GM12878 (cell line): ENCODE measurements around the gene UFSP2.
A peak's percentile ranks its signal among the peaks of the same experiment; 100 is the strongest.

Source experiments
- BCL11A ChIP-seq: IDR thresholded peaks from 2 replicates; pipeline ENCODE4 v1.6.1; 2011; ENCODE audit warnings: low read depth, low read length
- CTCF ChIP-seq, 3 experiments: IDR thresholded peaks in 2 of 3; conservative IDR thresholded peaks in 1 of 3; 2 replicates each; pipeline ENCODE4 v1.5.1; 2011; ENCODE audit warnings: low read depth in 3 of 3, low read length in 3 of 3, mild to moderate bottlenecking in 3 of 3, control low read depth in 2 of 3, moderate library complexity in 2 of 3, inconsistent platforms in 1 of 3, mixed read lengths in 1 of 3; ENCODE audit not compliant: control insufficient read depth in 2 of 3, insufficient read depth in 1 of 3; ENCODE audit errors: extremely low read depth in 1 of 3
- MYC ChIP-seq: IDR thresholded peaks from 2 replicates; pipeline ENCODE4 v1.6.1; 2011; ENCODE audit warnings: mild to moderate bottlenecking, low read length, moderate library complexity, inconsistent platforms; ENCODE audit not compliant: insufficient read depth, insufficient replicate concordance, insufficient read length, severe bottlenecking
- POLR2A ChIP-seq: IDR thresholded peaks from 2 replicates; pipeline ENCODE4 v1.6.1; 2011; ENCODE audit warnings: low read depth, mild to moderate bottlenecking, low read length
- SPI1 ChIP-seq: IDR thresholded peaks from 2 replicates; pipeline ENCODE4 v1.6.1; 2011; ENCODE audit warnings: low read depth, mild to moderate bottlenecking, low read length, moderate library complexity, borderline replicate concordance; ENCODE audit not compliant: insufficient read depth
- TF ChIP-seq, protein P1 (sequence below): IDR thresholded peaks from 2 replicates; pipeline ENCODE4 v1.6.1; 2011; ENCODE audit warnings: borderline replicate concordance, low read depth, mild to moderate bottlenecking, moderate library complexity, low read length; ENCODE audit not compliant: insufficient read depth, poor library complexity, severe bottlenecking

GRCh38 chr4:185396724-185397385, 28.9 kb downstream of the UFSP2 start, which contains the start of gene ANKRD37:
- no peak for TF ChIP-seq SPI1
- TF ChIP-seq, protein P1, sequence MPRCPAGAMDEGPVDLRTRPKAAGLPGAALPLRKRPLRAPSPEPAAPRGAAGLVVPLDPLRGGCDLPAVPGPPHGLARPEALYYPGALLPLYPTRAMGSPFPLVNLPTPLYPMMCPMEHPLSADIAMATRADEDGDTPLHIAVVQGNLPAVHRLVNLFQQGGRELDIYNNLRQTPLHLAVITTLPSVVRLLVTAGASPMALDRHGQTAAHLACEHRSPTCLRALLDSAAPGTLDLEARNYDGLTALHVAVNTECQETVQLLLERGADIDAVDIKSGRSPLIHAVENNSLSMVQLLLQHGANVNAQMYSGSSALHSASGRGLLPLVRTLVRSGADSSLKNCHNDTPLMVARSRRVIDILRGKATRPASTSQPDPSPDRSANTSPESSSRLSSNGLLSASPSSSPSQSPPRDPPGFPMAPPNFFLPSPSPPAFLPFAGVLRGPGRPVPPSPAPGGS = no peak
- no peak for TF ChIP-seq MYC
- no peak for TF ChIP-seq CTCF (IDR thresholded peaks at IDR 0.05 in 2 of 3, conservative IDR thresholded peaks at IDR 0.05 in 1 of 3; ENCODE audit: control insufficient read depth in 2 of 3, extremely low read depth in 1 of 3, insufficient read depth in 1 of 3, low read depth in 3 of 3, low read length in 3 of 3)
- peak; percentile 70 for TF ChIP-seq POLR2A
- no peak for TF ChIP-seq BCL11A
